ENCODE results near the gene ARF3.

- TF ChIP-seq ATF2 (CRISPR knock-in tag; IDR thresholded peaks at IDR 0.05), result no peak
- TF ChIP-seq ZNF362 (CRISPR knock-in tag; IDR thresholded peaks at IDR 0.05; ENCODE audit: borderline replicate concordance), result no peak
- TF ChIP-seq, protein P1, sequence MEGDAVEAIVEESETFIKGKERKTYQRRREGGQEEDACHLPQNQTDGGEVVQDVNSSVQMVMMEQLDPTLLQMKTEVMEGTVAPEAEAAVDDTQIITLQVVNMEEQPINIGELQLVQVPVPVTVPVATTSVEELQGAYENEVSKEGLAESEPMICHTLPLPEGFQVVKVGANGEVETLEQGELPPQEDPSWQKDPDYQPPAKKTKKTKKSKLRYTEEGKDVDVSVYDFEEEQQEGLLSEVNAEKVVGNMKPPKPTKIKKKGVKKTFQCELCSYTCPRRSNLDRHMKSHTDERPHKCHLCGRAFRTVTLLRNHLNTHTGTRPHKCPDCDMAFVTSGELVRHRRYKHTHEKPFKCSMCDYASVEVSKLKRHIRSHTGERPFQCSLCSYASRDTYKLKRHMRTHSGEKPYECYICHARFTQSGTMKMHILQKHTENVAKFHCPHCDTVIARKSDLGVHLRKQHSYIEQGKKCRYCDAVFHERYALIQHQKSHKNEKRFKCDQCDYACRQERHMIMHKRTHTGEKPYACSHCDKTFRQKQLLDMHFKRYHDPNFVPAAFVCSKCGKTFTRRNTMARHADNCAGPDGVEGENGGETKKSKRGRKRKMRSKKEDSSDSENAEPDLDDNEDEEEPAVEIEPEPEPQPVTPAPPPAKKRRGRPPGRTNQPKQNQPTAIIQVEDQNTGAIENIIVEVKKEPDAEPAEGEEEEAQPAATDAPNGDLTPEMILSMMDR (CRISPR knock-in tag; IDR thresholded peaks at IDR 0.05), result no peak
- no peak for TF ChIP-seq U2AF1 (optimal IDR thresholded peaks at IDR 0.05; ENCODE audit: low read depth, low read length)
- no peak for TF ChIP-seq POLR2AphosphoS5 (IDR thresholded peaks at IDR 0.05; ENCODE audit: low read depth, low read length)
- no peak for TF ChIP-seq CREB1 (IDR thresholded peaks at IDR 0.05)
- no peak for TF ChIP-seq CREB1 (CRISPR knock-in tag; IDR thresholded peaks at IDR 0.05)
- no peak for TF ChIP-seq ZNF318 (CRISPR knock-in tag; IDR thresholded peaks at IDR 0.05)
- no peak for TF ChIP-seq ADNP (CRISPR knock-in tag; IDR thresholded peaks at IDR 0.05)
- no peak for TF ChIP-seq DPF2 (CRISPR knock-in tag; IDR thresholded peaks at IDR 0.05; ENCODE audit: borderline replicate concordance, low read depth)
Measured at GRCh38 chr12:48954061-48954460, 3.2 kb downstream of the ARF3 start.

All from HepG2 (cell line).